Mesodermal cell (in vitro differentiated cells): Measurements from ENCODE around the gene F2.

Source experiments
- H3K27ac ChIP-seq: 2 replicates; pipeline ENCODE4 v1.7.0; 2013; ENCODE audit warnings: mild to moderate bottlenecking, low read depth, low read length, moderate library complexity; ENCODE audit not compliant: severe bottlenecking
- H3K36me3 ChIP-seq: 2 replicates; pipeline ENCODE4 v1.7.1; 2013; ENCODE audit warnings: mild to moderate bottlenecking, low read length, moderate library complexity; ENCODE audit not compliant: control insufficient read depth, insufficient read depth
- H3K4me1 ChIP-seq: one replicate; pipeline ENCODE4 v1.7.1; 2013; ENCODE audit warnings: mild to moderate bottlenecking, low read length; ENCODE audit not compliant: insufficient read depth, control insufficient read depth, poor library complexity, severe bottlenecking
- H3K4me3 ChIP-seq: 2 replicates; pipeline ENCODE4 v1.7.0; 2013; ENCODE audit warnings: low read length, control low read depth, mild to moderate bottlenecking; ENCODE audit not compliant: insufficient read depth, poor library complexity, severe bottlenecking; ENCODE audit errors: extremely low read depth
- H3K9me3 ChIP-seq: 2 replicates; pipeline ENCODE4 v1.7.1; 2013; ENCODE audit warnings: mild to moderate bottlenecking, low read length, moderate library complexity; ENCODE audit not compliant: control insufficient read depth
- WGBS, 2 experiments: methylation state at CpG; one replicate each; pipeline ENCODE4 v1.1.5; 2013; ENCODE audit warnings: missing lambda C conversion rate in 2 of 2; ENCODE audit not compliant: insufficient coverage in 2 of 2; 5-methylcytosine and 5-hydroxymethylcytosine counted together

Gene F2

GRCh38 chr11:46718155-46719019 is 626 bp upstream of the F2 start:
- H3K4me1 ChIP-seq: peaks cover 16% of the 10 kb centered on the region
- no peaks in the 10 kb centered on the region for H3K9me3 ChIP-seq
- 82 to 88% methylated on average over 3 to 4 of the region's 11 CpGs for WGBS, 2 experiments
- no peak overlapping the region for H3K4me3 ChIP-seq
- H3K27ac ChIP-seq: no peak overlapping the region
- no peaks in the 10 kb centered on the region for H3K36me3 ChIP-seq

- 95 to 98% methylated on average over 18 to 24 of the region's 25 CpGs for WGBS, 2 experiments
- H3K4me3 ChIP-seq: no peak overlapping the region
- peaks cover 9% of the 10 kb centered on the region for H3K4me1 ChIP-seq
- no peak overlapping the region for H3K27ac ChIP-seq
- no peaks in the 10 kb centered on the region for H3K9me3 ChIP-seq
- no peaks in the 10 kb centered on the region for H3K36me3 ChIP-seq
Observed at GRCh38 chr11:46719543-46720218, 668 bp downstream of the F2 start.

- H3K27ac ChIP-seq: no peak overlapping the region
- no peaks in the 10 kb centered on the region for H3K9me3 ChIP-seq
- WGBS, 2 experiments: 87 to 98% methylated on average over 6 of the region's 6 CpGs
- no peaks in the 10 kb centered on the region for H3K36me3 ChIP-seq
- no peak overlapping the region for H3K4me3 ChIP-seq
- peaks cover 7% of the 10 kb centered on the region for H3K4me1 ChIP-seq
Observed at GRCh38 chr11:46721286-46721685, 2.3 kb downstream of the F2 start.

GRCh38 chr11:46722566-46723358 is 3.7 kb downstream of the F2 start:
- Histone ChIP-seq H3K4me1 (peaks cover 7% of the 10 kb centered on the region), H3K9me3 (no peaks in the 10 kb centered on the region), H3K36me3 (no peaks in the 10 kb centered on the region), H3K27ac (no peak overlapping the region), H3K4me3 (no peak overlapping the region)
- WGBS, 2 experiments: 96 to 97% methylated on average over 9 to 10 of the region's 11 CpGs

GRCh38 chr11:46723359-46723680 is 4.3 kb downstream of the F2 start:
- Histone ChIP-seq H3K27ac (no peak overlapping the region), H3K36me3 (no peaks in the 10 kb centered on the region), H3K4me1 (peaks cover 1% of the 10 kb centered on the region), H3K4me3 (no peak overlapping the region), H3K9me3 (no peaks in the 10 kb centered on the region)
- WGBS, 2 experiments: 80 to 82% methylated on average over 7 to 8 of the region's 8 CpGs

- no peak overlapping the region for H3K27ac ChIP-seq
- H3K36me3 ChIP-seq: no peaks in the 10 kb centered on the region
- 69 to 75% methylated on average over 7 of the region's 8 CpGs for WGBS, 2 experiments
- no peak overlapping the region for H3K4me3 ChIP-seq
- H3K9me3 ChIP-seq: no peaks in the 10 kb centered on the region
- H3K4me1 ChIP-seq: no peaks in the 10 kb centered on the region
Observed at GRCh38 chr11:46724088-46724487, 5.1 kb downstream of the F2 start.

GRCh38 chr11:46725338-46726205 is 6.6 kb downstream of the F2 start:
- WGBS, 2 experiments: 90 to 95% methylated on average over 17 to 18 of the region's 19 CpGs
- Histone ChIP-seq H3K9me3 (no peaks in the 10 kb centered on the region), H3K4me3 (no peak overlapping the region), H3K27ac (no peak overlapping the region), H3K4me1 (no peaks in the 10 kb centered on the region), H3K36me3 (no peaks in the 10 kb centered on the region)

GRCh38 chr11:46726206-46726862 is 7.3 kb downstream of the F2 start:
- Histone ChIP-seq H3K4me3 (no peak overlapping the region), H3K4me1 (no peaks in the 10 kb centered on the region), H3K27ac (no peak overlapping the region), H3K9me3 (no peaks in the 10 kb centered on the region), H3K36me3 (no peaks in the 10 kb centered on the region)
- WGBS, 2 experiments: 93 to 96% methylated on average over 23 to 26 of the region's 26 CpGs

- no peaks in the 10 kb centered on the region for H3K36me3 ChIP-seq
- no peak overlapping the region for H3K4me3 ChIP-seq
- WGBS, 2 experiments: 91 to 93% methylated on average over 14 to 17 of the region's 17 CpGs
- no peak overlapping the region for H3K27ac ChIP-seq
- no peaks in the 10 kb centered on the region for H3K4me1 ChIP-seq
- H3K9me3 ChIP-seq: no peaks in the 10 kb centered on the region
Observed at GRCh38 chr11:46727952-46728658, 9.1 kb downstream of the F2 start.
